H1 (cell line): ENCODE results near the gene LY6G5C.

Experiments
- EZH2 ChIP-seq: fragments of 200-600 bp; sonication (generic); IDR thresholded peaks from 2 replicates; pipeline ENCODE4 v1.7.1; 2012; ENCODE audit warnings: low read depth, mild to moderate bottlenecking, moderate library complexity, low read length, inconsistent platforms; ENCODE audit not compliant: severe bottlenecking
- MAFK ChIP-seq: IDR thresholded peaks from 2 replicates; pipeline ENCODE4 v1.6.1; 2012; ENCODE audit warnings: low read depth, mild to moderate bottlenecking, improper control_type of control experiment, low read length
- POLR2A ChIP-seq, 2 experiments: IDR thresholded peaks; 1 replicate in 1 of 2; 2 replicates in 1 of 2; pipeline ENCODE4 v1.6.1; 2011; ENCODE audit warnings: low read depth in 2 of 2, low read length in 2 of 2, mild to moderate bottlenecking in 2 of 2; ENCODE audit errors: control extremely low read depth in 1 of 2
- RBBP5 ChIP-seq: IDR thresholded peaks from 2 replicates; pipeline ENCODE4 v1.7.1; 2012; ENCODE audit warnings: low read depth, mild to moderate bottlenecking, inconsistent platforms, low read length, moderate library complexity, borderline replicate concordance
- TBP ChIP-seq: IDR thresholded peaks from 2 replicates; pipeline ENCODE4 v1.6.1; 2011; ENCODE audit warnings: low read depth, low read length, improper control_type of control experiment
- TEAD4 ChIP-seq: IDR thresholded peaks from 2 replicates; pipeline ENCODE4 v1.6.1; 2012; ENCODE audit warnings: low read depth, low read length, inconsistent platforms, mixed read lengths
- ZNF274 ChIP-seq: IDR thresholded peaks from 2 replicates; pipeline ENCODE4 v1.7.0; 2012; ENCODE audit warnings: low read length, borderline replicate concordance; ENCODE audit errors: extremely low read depth
- TF ChIP-seq, protein P1 (sequence below), 3 experiments: IDR thresholded peaks; 1 replicate in 2 of 3; 2 replicates in 1 of 3; pipeline versions ENCODE4 v1.5.1 to v1.6.1; 2011; ENCODE audit warnings: low read length in 3 of 3, mild to moderate bottlenecking in 3 of 3, inconsistent platforms in 2 of 3, low read depth in 1 of 3, moderate library complexity in 1 of 3; ENCODE audit not compliant: insufficient read depth in 1 of 3; ENCODE audit errors: control extremely low read depth in 1 of 3
- TF ChIP-seq, protein P2 (sequence below): IDR thresholded peaks from 2 replicates; pipeline ENCODE4 v1.6.1; 2011; ENCODE audit warnings: low read length, improper control_type of control experiment

DNA sequence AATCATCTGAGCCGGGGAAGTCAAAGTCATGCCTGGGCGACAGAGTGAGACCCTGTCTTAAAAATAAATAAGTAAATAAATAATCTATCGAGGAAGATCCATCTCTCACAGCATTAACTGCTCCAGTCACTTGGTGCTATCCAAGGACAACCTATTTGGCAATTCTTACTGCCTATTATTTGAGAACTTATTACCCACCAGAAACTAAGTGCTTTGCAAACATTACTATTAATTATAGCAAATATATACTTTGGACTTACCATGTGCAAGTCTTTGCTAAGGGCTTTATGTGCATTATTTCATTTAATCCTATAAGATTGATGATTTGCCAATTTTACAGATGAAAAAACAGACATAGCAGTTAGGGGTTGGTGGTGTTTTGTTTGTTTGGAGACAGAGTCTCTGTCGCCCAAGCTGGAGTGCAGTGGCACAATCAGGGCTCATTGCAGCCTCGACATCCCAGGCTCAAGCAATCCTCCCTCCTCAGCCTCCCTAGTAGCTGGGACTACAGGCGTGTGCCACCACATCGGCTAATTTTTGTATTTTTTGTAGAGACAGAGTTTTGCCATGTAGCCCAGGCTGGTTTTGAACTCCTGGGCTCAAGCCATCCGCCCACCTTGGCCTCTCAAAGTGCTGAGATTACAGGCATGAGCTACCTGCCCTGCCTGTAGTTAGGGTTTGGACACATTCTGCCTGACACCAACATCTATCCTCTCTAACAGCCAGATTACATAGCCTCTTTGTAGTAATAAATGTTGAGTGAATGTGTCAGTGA lies 26.1 kb downstream of the LY6G5C start:
- TF ChIP-seq, protein P1, sequence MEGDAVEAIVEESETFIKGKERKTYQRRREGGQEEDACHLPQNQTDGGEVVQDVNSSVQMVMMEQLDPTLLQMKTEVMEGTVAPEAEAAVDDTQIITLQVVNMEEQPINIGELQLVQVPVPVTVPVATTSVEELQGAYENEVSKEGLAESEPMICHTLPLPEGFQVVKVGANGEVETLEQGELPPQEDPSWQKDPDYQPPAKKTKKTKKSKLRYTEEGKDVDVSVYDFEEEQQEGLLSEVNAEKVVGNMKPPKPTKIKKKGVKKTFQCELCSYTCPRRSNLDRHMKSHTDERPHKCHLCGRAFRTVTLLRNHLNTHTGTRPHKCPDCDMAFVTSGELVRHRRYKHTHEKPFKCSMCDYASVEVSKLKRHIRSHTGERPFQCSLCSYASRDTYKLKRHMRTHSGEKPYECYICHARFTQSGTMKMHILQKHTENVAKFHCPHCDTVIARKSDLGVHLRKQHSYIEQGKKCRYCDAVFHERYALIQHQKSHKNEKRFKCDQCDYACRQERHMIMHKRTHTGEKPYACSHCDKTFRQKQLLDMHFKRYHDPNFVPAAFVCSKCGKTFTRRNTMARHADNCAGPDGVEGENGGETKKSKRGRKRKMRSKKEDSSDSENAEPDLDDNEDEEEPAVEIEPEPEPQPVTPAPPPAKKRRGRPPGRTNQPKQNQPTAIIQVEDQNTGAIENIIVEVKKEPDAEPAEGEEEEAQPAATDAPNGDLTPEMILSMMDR (IDR thresholded peaks at IDR 0.05; ENCODE audit: control extremely low read depth in 1 of 3, insufficient read depth in 1 of 3, low read depth in 1 of 3, low read length in 3 of 3): no peak
- TF ChIP-seq POLR2A (IDR thresholded peaks at IDR 0.05; ENCODE audit: control extremely low read depth in 1 of 2, low read depth in 2 of 2, low read length in 2 of 2) (no peak), ZNF274 (no peak), TEAD4 (no peak), RBBP5 (no peak), TBP (no peak), MAFK (no peak), EZH2 (no peak)
- TF ChIP-seq, protein P2, sequence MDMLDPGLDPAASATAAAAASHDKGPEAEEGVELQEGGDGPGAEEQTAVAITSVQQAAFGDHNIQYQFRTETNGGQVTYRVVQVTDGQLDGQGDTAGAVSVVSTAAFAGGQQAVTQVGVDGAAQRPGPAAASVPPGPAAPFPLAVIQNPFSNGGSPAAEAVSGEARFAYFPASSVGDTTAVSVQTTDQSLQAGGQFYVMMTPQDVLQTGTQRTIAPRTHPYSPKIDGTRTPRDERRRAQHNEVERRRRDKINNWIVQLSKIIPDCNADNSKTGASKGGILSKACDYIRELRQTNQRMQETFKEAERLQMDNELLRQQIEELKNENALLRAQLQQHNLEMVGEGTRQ: no peak
